GM12878 (cell line): ENCODE data around the gene ZIC1.

Source experiments
- CEBPB ChIP-seq, 2 experiments: fragments of 150-350 bp in 1 of 2; IDR thresholded peaks; 2 replicates each; pipeline ENCODE4 v1.6.1; 2012 to 2014; ENCODE audit warnings: low read depth in 2 of 2, low read length in 2 of 2, borderline replicate concordance in 1 of 2, inconsistent platforms in 1 of 2
- EZH2 ChIP-seq: IDR thresholded peaks from 2 replicates; pipeline ENCODE4 v1.6.1; 2012; ENCODE audit warnings: low read depth, mild to moderate bottlenecking, control low read depth, inconsistent platforms, low read length, borderline replicate concordance; ENCODE audit not compliant: control insufficient read depth
- GABPA ChIP-seq: IDR thresholded peaks from 2 replicates; pipeline ENCODE4 v1.6.1; 2014; ENCODE audit warnings: antibody characterized with exemption, low read depth, mild to moderate bottlenecking, inconsistent platforms
- MEF2B ChIP-seq: fragments of 450-650 bp; IDR thresholded peaks from 2 replicates; pipeline ENCODE4 v1.6.1; 2018; ENCODE audit warnings: mild to moderate bottlenecking, moderate library complexity; ENCODE audit not compliant: partially characterized antibody, poor library complexity, severe bottlenecking
- POLR2AphosphoS5 ChIP-seq: IDR thresholded peaks from 2 replicates; pipeline ENCODE4 v1.6.1; 2011; ENCODE audit warnings: mild to moderate bottlenecking, low read length, inconsistent platforms
- ZZZ3 ChIP-seq: IDR thresholded peaks from 2 replicates; pipeline ENCODE4 v1.6.1; 2011; ENCODE audit warnings: low read depth; ENCODE audit not compliant: control insufficient read depth, insufficient read length
- TF ChIP-seq, protein P1 (sequence below): fragments of 450-650 bp; IDR thresholded peaks from 2 replicates; pipeline ENCODE4 v1.6.1; 2018; ENCODE audit warnings: mild to moderate bottlenecking, low read depth, moderate library complexity; ENCODE audit not compliant: partially characterized antibody

DNA sequence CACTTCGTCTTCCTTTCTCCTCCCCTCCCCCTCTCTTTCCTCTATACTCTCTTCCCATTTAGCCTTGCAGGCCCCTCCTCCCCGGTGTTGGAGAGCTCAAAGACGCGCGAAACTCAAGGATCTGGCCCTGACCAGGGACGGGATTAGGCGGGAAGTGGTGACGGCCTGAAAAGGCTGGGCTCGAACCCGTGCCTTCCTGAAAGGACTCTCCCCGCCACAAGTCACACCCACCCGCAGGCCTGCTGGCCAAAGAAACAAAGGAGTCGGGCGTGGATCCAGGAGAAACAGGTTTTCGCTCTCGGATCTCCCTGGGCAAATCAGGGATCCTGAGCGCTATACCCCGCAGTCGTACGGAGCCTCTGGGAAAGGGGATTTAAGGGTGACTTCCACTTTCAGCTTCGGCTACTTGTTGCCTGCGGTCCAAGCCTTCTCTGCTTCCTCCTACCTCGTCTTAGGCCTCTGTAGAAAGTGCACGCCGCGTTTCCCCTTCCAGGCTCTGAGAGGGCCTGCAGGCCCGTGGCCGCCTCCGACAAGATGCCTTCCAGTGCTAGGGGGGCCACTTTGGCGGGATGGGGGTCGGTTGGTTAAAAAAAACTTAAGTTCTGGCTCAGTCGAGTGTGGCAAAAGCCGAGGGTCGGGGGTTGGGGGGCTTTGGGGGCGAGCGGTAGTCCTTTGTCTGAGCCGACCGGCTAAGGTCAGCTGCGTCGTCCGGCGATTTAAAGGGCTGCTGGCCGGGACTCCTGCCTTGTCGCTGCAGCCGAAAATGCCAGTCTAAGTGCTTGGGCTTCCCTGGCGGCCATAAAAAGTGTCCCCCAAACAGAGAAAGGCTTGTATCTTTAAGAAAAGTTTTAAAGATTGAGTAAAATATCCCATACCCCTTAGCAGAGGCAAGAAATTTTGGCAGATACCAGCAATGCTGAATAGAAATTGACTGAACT is 11.0 kb upstream of the ZIC1 start:
- TF ChIP-seq POLR2AphosphoS5 (no peak), CEBPB (IDR thresholded peaks at IDR 0.05; ENCODE audit: borderline replicate concordance in 1 of 2, low read depth in 2 of 2, low read length in 2 of 2) (no peak), ZZZ3 (no peak), GABPA (no peak), MEF2B (no peak), EZH2 (no peak)
- TF ChIP-seq, protein P1, sequence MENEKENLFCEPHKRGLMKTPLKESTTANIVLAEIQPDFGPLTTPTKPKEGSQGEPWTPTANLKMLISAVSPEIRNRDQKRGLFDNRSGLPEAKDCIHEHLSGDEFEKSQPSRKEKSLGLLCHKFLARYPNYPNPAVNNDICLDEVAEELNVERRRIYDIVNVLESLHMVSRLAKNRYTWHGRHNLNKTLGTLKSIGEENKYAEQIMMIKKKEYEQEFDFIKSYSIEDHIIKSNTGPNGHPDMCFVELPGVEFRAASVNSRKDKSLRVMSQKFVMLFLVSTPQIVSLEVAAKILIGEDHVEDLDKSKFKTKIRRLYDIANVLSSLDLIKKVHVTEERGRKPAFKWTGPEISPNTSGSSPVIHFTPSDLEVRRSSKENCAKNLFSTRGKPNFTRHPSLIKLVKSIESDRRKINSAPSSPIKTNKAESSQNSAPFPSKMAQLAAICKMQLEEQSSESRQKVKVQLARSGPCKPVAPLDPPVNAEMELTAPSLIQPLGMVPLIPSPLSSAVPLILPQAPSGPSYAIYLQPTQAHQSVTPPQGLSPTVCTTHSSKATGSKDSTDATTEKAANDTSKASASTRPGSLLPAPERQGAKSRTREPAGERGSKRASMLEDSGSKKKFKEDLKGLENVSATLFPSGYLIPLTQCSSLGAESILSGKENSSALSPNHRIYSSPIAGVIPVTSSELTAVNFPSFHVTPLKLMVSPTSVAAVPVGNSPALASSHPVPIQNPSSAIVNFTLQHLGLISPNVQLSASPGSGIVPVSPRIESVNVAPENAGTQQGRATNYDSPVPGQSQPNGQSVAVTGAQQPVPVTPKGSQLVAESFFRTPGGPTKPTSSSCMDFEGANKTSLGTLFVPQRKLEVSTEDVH: no peak
